Neural crest cell (in vitro differentiated cells): ENCODE data around the gene RAPGEF2. TPM values are rescaled to one million over a fixed set of nuclear protein-coding genes. Genes with fewer than 3 reads are reported as not detected.

Source experiments
- DNase-seq: peaks from one replicate; pipeline ENCODE4 v3.0.0; 2021; ENCODE audit warnings: low read depth, mixed read lengths, low spot score
- H3K27ac Mint-ChIP-seq: one replicate; pipeline ENCODE4 v1.8.0; 2021; ENCODE audit warnings: mild to moderate bottlenecking, mixed read lengths; ENCODE audit not compliant: unreplicated experiment
- H3K27me3 Mint-ChIP-seq: 2 replicates; pipeline ENCODE4 v1.8.0; 2021; ENCODE audit warnings: low read depth, mild to moderate bottlenecking, mixed read lengths
- H3K36me3 Mint-ChIP-seq: 2 replicates; pipeline ENCODE4 v1.8.0; 2021; ENCODE audit warnings: low read depth, mild to moderate bottlenecking, mixed read lengths
- H3K4me1 Mint-ChIP-seq: 2 replicates; pipeline ENCODE4 v1.8.0; 2021; ENCODE audit warnings: mixed read lengths
- H3K4me3 Mint-ChIP-seq: one replicate; pipeline ENCODE4 v1.8.0; 2021; ENCODE audit warnings: mild to moderate bottlenecking, mixed read lengths
- H3K9me3 Mint-ChIP-seq: 2 replicates; pipeline ENCODE4 v1.8.0; 2021; ENCODE audit warnings: mixed read lengths
- CTCF ChIP-seq: fragments of 200-600 bp; sonication (generic); conservative IDR thresholded peaks from 2 replicates; pipeline ENCODE4 v1.5.0; 2021; ENCODE audit warnings: antibody characterized with exemption, mild to moderate bottlenecking
- total RNA-seq: library from RNA; stranded (reverse); gene quantifications from 2 replicates; pipeline ENCODE4 v1.2.1, GENCODE V29; 2021

The RAPGEF2 gene
- total RNA-seq, 1 donor from 2014 or later: 44.2 TPM

- Mint-ChIP-seq H3K36me3 (peaks cover 5% of the 10 kb centered on the region), H3K27ac (no peak overlapping the region), H3K27me3 (no peaks in the 10 kb centered on the region), H3K4me3 (no peak overlapping the region), H3K4me1 (peaks cover 24% of the 10 kb centered on the region), H3K9me3 (no peaks in the 10 kb centered on the region)
- no peak for TF ChIP-seq CTCF
- no peak for DNase-seq
Measured at GRCh38 chr4:159266981-159267868, 164.3 kb downstream of the RAPGEF2 start.

GRCh38 chr4:159267869-159268285 is 165.0 kb downstream of the RAPGEF2 start:
- no peak for DNase-seq
- Mint-ChIP-seq H3K27me3 (no peaks in the 10 kb centered on the region), H3K36me3 (peaks cover 5% of the 10 kb centered on the region), H3K4me3 (no peak overlapping the region), H3K9me3 (no peaks in the 10 kb centered on the region), H3K4me1 (peaks cover 26% of the 10 kb centered on the region), H3K27ac (no peak overlapping the region)
- TF ChIP-seq CTCF: no peak

GRCh38 chr4:159268607-159269006 is 165.7 kb downstream of the RAPGEF2 start:
- peaks cover 5% of the 10 kb centered on the region for H3K36me3 Mint-ChIP-seq
- no peaks in the 10 kb centered on the region for H3K27me3 Mint-ChIP-seq
- H3K27ac Mint-ChIP-seq: no peak overlapping the region

GRCh38 chr4:159269116-159269515 is 166.2 kb downstream of the RAPGEF2 start:
- Mint-ChIP-seq H3K36me3 (peaks cover 5% of the 10 kb centered on the region), H3K27ac (no peak overlapping the region), H3K4me3 (no peak overlapping the region), H3K9me3 (no peaks in the 10 kb centered on the region), H3K27me3 (no peaks in the 10 kb centered on the region), H3K4me1 (peaks cover 31% of the 10 kb centered on the region)
- no peak for DNase-seq
- no peak for TF ChIP-seq CTCF

More at GRCh38 chr4:159268607-159269006, 165.7 kb downstream of the RAPGEF2 start:
- no peak for TF ChIP-seq CTCF
- no peak for DNase-seq
- H3K4me3 Mint-ChIP-seq: no peak overlapping the region
- peaks cover 31% of the 10 kb centered on the region for H3K4me1 Mint-ChIP-seq
- H3K9me3 Mint-ChIP-seq: no peaks in the 10 kb centered on the region

- Mint-ChIP-seq H3K9me3 (no peaks in the 10 kb centered on the region), H3K27ac (no peak overlapping the region), H3K4me1 (peaks cover 31% of the 10 kb centered on the region), H3K27me3 (no peaks in the 10 kb centered on the region), H3K36me3 (peaks cover 3% of the 10 kb centered on the region), H3K4me3 (peak overlapping the region; percentile 18)
- no peak for DNase-seq
- TF ChIP-seq CTCF: no peak
Measured at GRCh38 chr4:159269956-159270355, 167.1 kb downstream of the RAPGEF2 start.
